COLO829 (cell line): ENCODE measurements around the gene PCBP3.

Experiments
- DNase-seq: peaks from one replicate; pipeline ENCODE4 v3.0.0; 2012; ENCODE audit warnings: low spot score

The PCBP3 gene

DNA sequence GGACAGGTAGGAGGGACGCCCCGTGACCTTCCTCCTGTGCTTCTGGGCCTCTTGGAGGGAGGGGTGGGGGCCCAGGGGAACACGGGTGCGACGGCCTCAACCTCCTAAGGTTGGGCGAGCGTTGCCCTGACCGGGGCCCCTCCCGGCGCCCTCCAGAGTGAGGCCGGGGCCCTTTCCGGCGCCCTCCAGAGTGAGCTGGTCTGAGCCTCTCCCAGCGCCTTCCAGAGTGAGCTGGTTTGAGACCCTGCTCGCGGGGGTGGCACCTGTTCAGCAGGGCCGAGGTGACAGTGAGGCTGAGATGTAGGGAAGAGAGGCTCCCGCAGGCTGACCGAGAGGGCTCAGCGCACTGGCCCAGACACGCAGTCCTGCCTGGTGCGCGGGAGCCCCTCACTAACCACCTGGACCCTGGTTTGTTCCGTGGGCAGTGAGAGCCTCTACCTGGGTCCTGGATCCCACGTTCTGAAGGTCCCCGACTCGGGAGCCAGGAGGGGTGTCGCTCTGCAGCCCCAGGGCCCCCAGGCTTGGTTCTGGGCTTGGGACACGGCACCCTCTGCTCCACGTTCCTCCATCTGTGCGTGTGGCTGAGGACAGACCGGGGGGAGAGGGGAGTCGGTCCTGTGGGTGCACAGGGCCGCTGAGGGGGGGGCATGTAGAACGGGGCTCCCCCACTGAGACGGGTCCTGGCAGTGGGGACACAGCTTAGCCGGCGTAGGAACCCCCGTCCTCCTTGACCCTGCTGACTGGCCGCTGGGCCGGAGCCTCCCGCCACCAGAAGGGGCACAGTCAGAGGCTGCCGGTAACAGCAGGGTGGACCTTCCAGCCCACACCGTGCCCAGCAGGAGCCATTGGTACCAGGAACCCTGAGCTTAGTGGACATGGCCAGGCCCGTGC lies 339.5 kb downstream of the PCBP3 start:
- DNase-seq = no peak

DNA sequence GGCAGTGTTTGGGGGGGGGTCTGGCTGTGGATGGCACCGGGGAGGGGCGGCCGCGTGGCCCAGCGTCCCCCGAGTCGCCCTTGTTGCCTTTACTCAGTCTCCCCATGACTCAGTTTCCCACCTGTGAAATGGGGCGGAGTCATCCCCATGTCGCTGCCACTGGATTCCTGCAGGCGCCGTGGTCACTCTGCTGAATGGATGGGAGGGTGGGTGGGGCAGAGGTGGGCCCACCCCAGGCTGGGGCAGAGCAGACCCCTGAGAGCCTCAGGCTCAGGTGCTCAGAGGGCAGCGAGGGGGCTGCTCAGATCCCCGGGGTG lies 340.1 kb downstream of the PCBP3 start:
- no peak for DNase-seq

DNA sequence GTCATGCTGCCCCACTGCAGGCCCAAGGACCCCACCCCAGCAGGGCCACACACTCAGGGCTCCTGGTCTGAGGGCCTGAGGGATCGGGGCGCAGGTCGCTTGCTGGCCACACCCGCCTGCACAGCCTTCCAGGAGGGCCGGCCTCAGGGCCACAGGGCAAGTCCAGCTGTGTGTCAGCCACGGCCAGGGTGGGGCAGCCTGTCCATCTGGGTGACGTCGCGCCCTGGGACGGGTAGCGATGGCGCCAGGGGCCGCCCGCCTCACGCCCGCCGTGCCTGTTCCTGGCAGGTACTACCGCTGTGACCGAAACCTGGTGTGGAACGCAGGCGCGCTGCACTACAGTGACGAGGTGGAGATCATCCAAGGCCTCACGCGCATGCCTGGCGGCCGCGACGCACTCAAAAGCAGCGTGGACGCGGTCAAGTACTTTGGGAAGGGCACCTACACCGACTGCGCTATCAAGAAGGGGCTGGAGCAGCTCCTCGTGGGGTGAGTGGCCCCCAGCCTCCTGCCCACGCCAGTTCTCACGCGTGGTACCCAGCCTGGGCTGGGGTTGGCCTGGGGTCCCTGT lies 340.5 kb downstream of the PCBP3 start:
- no peak for DNase-seq

DNA sequence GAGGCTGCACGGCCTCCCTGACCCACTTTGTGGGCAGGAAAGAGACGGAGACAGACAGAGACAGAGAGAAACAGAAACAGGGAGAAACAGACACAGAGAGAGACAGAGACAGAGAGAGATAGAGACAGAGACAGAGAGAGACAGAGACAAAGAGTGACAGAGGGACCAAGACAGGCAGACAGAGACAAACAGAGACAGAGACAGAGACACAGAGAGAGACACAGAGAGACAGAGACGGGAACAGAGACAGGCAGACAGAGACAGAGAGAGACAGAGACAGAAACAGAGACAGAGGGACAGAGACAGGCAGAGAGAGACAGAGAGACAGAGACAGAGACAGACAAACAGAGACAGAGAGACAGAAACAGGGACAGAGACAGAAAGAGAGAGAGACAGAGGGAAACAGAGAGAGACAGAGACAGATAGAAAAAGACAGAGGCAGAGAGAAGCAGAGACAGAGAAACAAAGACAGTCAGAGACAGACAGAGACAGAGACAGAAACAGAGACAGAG lies 341.1 kb downstream of the PCBP3 start:
- no peak for DNase-seq

DNA sequence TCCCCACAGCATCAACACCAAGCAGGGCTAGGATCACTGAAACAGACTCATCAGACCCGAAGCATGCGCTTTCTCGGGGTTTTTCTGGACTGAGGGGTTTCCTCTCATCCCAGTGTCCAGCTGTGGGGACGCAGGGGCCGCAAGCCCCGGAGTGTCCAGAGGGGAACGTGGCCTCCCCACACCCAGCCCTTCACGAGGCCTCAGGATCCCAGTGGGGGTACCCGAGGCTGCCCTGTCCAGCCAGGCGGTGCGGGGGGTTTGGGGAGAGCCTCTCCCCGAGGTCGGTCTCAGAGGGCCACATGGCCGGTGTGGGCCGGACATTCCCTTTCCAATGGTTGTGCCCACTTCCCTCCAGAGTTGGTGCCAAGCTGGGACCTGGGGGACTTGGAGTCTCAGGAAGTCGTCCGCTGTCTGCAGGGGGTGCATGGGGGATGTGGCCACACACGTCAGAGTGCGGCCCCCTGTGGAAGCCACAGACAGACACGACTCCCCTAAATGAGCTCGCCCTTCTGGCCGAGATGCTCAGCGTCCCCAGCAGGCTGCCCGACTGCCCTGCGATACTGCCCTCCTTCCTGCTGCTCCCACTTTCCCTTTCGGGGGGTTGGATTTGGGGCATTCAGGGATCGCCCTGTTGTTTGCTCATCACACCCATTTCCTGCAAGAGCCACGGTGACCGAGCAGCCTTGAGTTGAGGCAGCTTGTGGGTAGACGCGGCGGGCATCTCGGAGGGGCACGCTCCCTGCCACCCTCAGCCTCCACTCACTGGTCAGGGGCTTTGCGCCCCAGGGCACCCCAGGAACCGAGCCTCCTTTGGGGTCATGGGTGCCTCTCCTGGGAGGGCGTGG lies 342.2 kb downstream of the PCBP3 start:
- DNase-seq = no peak

DNA sequence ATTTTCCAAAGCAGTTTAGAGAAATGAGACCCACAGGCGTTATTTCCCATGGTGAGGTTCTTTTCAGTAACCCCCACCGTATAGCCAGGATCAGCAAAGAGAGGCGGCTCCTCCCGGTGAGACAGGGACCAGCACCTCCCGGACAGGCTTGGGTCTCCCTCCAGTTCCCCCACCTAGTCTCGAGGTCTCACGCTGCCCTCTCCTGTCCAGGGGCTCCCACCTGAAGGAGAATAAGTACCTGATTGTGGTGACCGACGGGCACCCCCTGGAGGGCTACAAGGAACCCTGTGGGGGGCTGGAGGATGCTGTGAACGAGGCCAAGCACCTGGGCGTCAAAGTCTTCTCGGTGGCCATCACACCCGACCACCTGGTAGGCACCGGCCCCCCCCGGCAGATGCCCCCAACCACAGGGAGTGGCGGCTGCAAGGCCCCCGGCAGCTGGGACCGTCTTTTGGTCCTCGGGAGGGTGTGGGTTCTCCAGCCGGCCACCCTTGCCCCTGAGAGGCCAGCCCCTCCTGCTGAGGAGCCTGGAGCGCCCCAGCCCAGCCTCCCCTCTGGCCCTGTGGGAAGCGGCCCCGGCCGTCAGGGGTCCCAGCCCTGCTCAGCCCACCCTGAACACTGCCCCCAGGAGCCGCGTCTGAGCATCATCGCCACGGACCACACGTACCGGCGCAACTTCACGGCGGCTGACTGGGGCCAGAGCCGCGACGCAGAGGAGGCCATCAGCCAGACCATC lies 343.0 kb downstream of the PCBP3 start:
- no peak for DNase-seq

DNA sequence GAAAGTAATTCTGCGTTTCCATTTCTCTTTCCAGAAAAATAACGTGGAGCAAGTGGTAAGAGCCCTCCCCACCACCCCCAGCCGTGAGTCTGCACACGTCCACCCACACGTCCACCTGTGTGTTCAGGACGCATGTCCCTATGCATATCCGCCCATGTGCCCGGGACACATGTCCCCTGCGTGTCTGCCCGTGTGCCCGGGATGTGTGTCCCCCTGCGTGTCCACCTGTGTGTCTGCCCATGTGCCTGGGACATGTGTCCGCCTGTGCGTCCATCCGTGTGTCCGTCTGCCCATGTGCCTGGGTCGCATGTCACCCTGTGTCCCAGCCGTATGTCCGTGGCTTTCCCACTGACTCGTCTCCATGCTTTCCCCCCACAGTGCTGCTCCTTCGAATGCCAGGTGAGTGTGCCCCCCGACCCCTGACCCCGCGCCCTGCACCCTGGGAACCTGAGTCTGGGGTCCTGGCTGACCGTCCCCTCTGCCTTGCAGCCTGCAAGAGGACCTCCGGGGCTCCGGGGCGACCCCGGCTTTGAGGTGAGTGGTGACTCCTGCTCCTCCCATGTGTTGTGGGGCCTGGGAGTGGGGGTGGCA lies 343.7 kb downstream of the PCBP3 start:
- no peak for DNase-seq

DNA sequence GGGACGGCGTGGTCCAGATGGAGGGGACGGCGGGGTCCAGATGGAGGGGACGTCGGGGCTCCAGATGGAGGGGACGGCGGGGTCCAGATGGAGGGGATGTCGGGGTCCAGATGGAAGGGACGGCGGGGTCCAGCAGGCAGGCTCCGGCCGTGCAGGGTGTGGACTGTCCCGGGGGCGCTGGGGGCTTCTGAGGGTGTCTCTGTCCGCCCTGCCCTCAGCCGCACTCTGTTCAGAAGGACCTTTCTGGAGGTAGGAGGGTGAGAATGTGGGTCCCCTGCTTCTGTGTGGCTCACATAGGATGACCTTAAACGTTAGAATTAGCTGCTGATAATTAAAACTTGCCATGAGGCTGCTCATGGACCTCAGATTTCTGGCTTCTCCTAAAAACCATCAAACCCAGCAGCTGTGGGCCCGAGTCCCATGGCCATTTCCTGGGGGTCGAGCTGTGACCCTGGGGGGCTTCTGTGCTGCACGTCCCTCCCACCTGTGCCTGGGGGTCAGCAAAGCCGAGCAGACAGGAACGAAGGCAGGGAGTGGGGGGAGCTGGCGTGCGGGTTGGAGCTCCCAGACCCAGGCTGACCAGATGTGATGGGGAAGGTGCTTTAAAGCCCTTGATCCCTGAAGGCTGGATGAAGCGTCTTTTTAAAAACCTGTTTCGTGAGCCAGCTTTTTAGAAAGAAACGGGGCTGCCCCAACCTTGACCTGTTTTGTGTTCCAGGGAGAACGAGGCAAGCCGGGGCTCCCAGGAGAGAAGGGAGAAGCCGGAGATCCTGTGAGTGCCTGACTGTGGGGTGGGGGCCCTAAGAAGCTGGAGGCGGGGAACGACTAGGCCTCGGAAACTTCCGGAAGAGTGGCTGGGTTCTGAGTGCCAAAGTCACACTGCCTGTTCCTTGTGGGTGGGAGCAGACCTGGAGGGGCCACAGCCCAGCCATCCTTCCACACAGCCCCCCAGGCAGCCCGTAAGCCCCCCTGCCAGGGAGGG lies 345.1 kb downstream of the PCBP3 start:
- no peak for DNase-seq

GRCh38 chr21:45989355-45990048 lies 346.0 kb downstream of the PCBP3 start:
- no peak for DNase-seq

- no peak for DNase-seq
Observed at GRCh38 chr21:45990049-45990711, 346.7 kb downstream of the PCBP3 start.

DNA sequence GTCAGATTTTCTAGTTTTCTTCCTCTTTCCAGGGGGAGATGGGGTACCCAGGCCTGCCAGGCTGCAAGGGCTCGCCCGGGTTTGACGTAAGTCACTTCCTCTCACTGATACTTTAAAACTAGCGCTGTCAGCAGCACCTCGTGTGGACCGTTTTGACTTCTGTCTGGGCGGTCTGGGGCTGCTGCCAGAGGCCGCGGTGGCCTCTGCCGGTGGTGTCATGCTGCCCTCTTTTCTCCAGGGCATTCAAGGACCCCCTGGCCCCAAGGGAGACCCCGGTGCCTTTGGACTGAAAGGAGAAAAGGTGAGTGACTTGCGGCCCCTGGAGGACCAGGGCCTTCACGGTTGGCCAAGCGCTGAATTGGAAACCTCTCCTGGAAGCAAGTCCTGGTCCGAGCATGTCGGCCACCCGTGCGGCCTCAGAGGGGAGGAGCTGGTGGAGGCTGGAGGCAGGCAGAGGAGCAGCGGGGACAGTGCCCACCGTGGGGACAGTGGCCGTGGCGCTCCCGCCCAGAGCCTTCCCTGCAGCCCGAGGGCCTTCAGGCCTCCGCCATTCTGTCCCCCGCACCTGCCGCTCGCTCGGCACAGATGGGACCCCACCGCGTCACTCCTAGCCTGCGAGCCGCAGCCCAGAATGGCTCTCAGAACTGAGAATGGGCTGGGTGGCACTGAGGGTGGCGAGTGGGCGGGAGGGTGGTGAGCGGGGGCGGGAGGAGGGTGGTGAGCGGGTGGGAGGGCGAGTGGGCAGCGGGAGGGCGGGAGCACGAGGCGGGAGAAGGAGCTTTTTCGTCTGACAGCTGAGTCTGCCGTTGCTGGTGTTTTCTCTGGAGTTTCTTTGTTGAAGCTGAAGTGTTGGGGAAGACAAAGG lies 347.4 kb downstream of the PCBP3 start:
- DNase-seq = no peak

GRCh38 chr21:45991606-45992300 lies 348.2 kb downstream of the PCBP3 start:
- DNase-seq = no peak
